ENCODE results near the gene ABCA4.

- TF ChIP-seq POLR2A (IDR thresholded peaks at IDR 0.05; ENCODE audit: low read depth, low read length) (no peak), POLR2AphosphoS5 (IDR thresholded peaks at IDR 0.05; ENCODE audit: low read depth, low read length) (no peak), TAF1 (IDR thresholded peaks at IDR 0.05; ENCODE audit: borderline replicate concordance, low read depth, low read length) (no peak)
These were observed 3.6 kb upstream of the ABCA4 start for GRCh38 chr1:94124538-94124937.
